NCI-H1417 treated with DMSO at 0.1 percent for 48 hours (cell line): ENCODE data around the gene NFYC.

Experiments
- DNase-seq: peaks from one replicate; lab custom pipeline; 2025; lab: John Stamatoyannopoulos, UW

The NFYC gene

GRCh38 chr1:40783001-40783905, 91.7 kb downstream of the NFYC start, which contains the start of gene KCNQ4:
TSS of gene KCNQ4 (plus strand) at chr1:40783787. CDS start at chr1:40784094, 307 bp downstream.
- no peak for DNase-seq

- DNase-seq, result no peak
These were observed 92.8 kb downstream of the NFYC start for GRCh38 chr1:40784141-40784770.

- no peak for DNase-seq
These were observed 93.3 kb downstream of the NFYC start for GRCh38 chr1:40784771-40785151.

- no peak for DNase-seq
These were observed 93.9 kb downstream of the NFYC start for GRCh38 chr1:40785446-40785845.

GRCh38 chr1:40786171-40786994, 94.9 kb downstream of the NFYC start:
- no peak for DNase-seq

GRCh38 chr1:40786995-40787705, 95.6 kb downstream of the NFYC start:
- no peak for DNase-seq

GRCh38 chr1:40787737-40788560, 96.4 kb downstream of the NFYC start:
- no peak for DNase-seq

- no peak for DNase-seq
These were observed 97.2 kb downstream of the NFYC start for GRCh38 chr1:40788561-40789341.

- no peak for DNase-seq
These were observed 97.8 kb downstream of the NFYC start for GRCh38 chr1:40789342-40789598.

GRCh38 chr1:40789661-40790430, 98.3 kb downstream of the NFYC start:
- DNase-seq, result no peak

- DNase-seq, result no peak
These were observed 100.5 kb downstream of the NFYC start for GRCh38 chr1:40792036-40792435.

- DNase-seq, result no peak
These were observed 102.1 kb downstream of the NFYC start for GRCh38 chr1:40793617-40794016.

- DNase-seq, result no peak
These were observed 102.5 kb downstream of the NFYC start for GRCh38 chr1:40794048-40794447.

- DNase-seq, result no peak
These were observed 103.6 kb downstream of the NFYC start for GRCh38 chr1:40794974-40795715.

GRCh38 chr1:40795811-40796586, 104.5 kb downstream of the NFYC start:
- no peak for DNase-seq

- DNase-seq, result no peak
These were observed 105.6 kb downstream of the NFYC start for GRCh38 chr1:40796939-40797667.

GRCh38 chr1:40797668-40798010, 106.1 kb downstream of the NFYC start:
- no peak for DNase-seq
